ENCODE results near the gene TDRD15.

DNA sequence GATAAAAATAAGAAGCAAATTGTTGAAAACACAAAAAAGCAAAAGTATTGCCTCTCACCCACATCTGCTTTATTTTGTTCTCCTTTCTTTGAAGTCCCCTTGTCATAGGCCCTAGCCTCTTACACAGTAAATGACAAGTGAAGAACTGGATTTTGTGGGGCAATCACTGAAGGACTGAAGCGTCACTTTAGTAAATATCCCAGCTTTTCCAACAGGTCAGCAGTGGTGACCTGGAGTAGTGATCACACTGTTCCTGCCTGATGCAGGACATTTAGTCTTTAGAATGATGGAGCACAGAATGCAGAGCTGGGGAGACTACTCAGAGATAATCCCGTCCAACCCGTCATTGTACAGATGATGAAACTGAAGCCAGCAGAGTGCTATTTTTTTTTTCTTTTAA, 28.1 kb upstream of the TDRD15 start:
- TF ChIP-seq FOSL1 (tag; conservative IDR thresholded peaks at IDR 0.05) (no peak), MAX (CRISPR knock-in tag; IDR thresholded peaks at IDR 0.05) (no peak), HMBOX1 (IDR thresholded peaks at IDR 0.05) (no peak), C11orf30 (IDR thresholded peaks at IDR 0.05; ENCODE audit: low read depth) (no peak), NFYB (IDR thresholded peaks at IDR 0.05; ENCODE audit: extremely low read depth, insufficient read length) (no peak), ZNF24 (IDR thresholded peaks at IDR 0.05) (no peak), RAD21 (CRISPR knock-in tag; conservative IDR thresholded peaks at IDR 0.05 in 1 of 2, IDR thresholded peaks at IDR 0.05 in 1 of 2) (no peak), MYC (IDR thresholded peaks at IDR 0.05; ENCODE audit: low read depth, low read length) (no peak), MYC (CRISPR knock-in tag; IDR thresholded peaks at IDR 0.05; ENCODE audit: borderline replicate concordance, low read depth) (no peak), SMC3 (conservative IDR thresholded peaks at IDR 0.05; ENCODE audit: insufficient read depth, low read depth, low read length) (no peak)
- TF ChIP-seq, protein P1, sequence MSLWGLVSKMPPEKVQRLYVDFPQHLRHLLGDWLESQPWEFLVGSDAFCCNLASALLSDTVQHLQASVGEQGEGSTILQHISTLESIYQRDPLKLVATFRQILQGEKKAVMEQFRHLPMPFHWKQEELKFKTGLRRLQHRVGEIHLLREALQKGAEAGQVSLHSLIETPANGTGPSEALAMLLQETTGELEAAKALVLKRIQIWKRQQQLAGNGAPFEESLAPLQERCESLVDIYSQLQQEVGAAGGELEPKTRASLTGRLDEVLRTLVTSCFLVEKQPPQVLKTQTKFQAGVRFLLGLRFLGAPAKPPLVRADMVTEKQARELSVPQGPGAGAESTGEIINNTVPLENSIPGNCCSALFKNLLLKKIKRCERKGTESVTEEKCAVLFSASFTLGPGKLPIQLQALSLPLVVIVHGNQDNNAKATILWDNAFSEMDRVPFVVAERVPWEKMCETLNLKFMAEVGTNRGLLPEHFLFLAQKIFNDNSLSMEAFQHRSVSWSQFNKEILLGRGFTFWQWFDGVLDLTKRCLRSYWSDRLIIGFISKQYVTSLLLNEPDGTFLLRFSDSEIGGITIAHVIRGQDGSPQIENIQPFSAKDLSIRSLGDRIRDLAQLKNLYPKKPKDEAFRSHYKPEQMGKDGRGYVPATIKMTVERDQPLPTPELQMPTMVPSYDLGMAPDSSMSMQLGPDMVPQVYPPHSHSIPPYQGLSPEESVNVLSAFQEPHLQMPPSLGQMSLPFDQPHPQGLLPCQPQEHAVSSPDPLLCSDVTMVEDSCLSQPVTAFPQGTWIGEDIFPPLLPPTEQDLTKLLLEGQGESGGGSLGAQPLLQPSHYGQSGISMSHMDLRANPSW (CRISPR knock-in tag; IDR thresholded peaks at IDR 0.05), result no peak

Measured in K562 (cell line).